Adrenal gland (tissue), 5 donors: Measurements from ENCODE around the gene PPP2R2D.

Experiments
- CTCF ChIP-seq, 6 experiments: fragments of 450-650 bp in 4 of 6; fragments of 200-600 bp in 2 of 6; sonication (generic) in 1 of 6; IDR thresholded peaks; 1 replicate in 5 of 6; 2 replicates in 1 of 6; pipeline versions ENCODE4 v1.5.1 to v1.8.0; 2016 to 2021; ENCODE audit warnings: antibody characterized with exemption in 6 of 6, mild to moderate bottlenecking in 2 of 6, moderate library complexity in 1 of 6
- POLR2A ChIP-seq, 2 donors: fragments of 450-650 bp; IDR thresholded peaks; one replicate each; pipeline ENCODE4 v1.6.1; 2017; ENCODE audit warnings: antibody characterized with exemption in 2 of 2, mild to moderate bottlenecking in 2 of 2, moderate library complexity in 1 of 2
- donor health status: DM: no; HTN: no; CAD: no.

DNA sequence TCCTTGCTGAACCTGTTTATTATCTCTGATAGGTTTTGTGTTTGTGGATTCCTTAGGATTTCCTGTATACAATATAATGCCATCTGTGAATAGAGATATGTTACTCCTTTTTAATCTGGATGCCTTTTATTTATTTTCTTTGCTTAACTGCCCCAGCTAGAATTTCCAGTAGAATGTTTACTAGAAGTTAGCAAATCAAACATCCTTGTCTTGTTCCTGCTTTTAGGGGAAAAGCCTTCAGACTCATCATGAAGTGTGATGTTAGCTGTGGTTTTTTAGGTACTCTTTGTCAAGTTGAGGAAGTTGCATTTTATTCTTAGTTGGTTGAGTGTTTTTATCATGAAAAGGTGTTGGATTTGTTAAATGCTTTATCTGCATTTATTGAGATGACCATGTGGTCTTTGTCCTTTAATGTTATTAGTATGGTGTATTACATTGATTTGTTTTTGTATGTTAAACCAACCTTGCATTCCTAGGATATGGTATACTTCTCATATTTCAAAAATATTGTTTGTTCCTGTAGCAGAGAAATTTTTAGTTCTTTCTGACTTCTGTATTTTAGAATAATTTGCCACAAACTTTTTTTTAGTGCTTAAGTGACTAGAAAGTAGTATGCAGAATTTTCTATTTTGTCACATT, 24.3 kb downstream of the PPP2R2D start:
- TF ChIP-seq CTCF (IDR thresholded peaks at IDR 0.05) (no peak), POLR2A (IDR thresholded peaks at IDR 0.05) (no peak)
